RWPE2 (cell line): ENCODE results near the gene LBHD1.

Experiments
- ATAC-seq: fragments of 200-7000 bp; cut with Tn5 transposase; 3 replicates; pipeline ENCODE4 v1.9.1; 2021; ENCODE audit warnings: low read depth
- DNase-seq: peaks from one replicate; pipeline ENCODE4 v3.0.0-alpha.2; 2020; ENCODE audit warnings: low spot score
- H3K27ac ChIP-seq: fragments of 450-650 bp; 2 replicates; pipeline ENCODE4 v1.5.1; 2017; ENCODE audit warnings: mild to moderate bottlenecking; ENCODE audit not compliant: poor library complexity, severe bottlenecking
- H3K27me3 ChIP-seq: fragments of 250-450 bp; sonication (Bioruptor Pico); 2 replicates; pipeline ENCODE4 v1.5.1; 2021; ENCODE audit warnings: mild to moderate bottlenecking, moderate library complexity; ENCODE audit not compliant: insufficient read depth, poor library complexity, severe bottlenecking
- H3K36me3 ChIP-seq: fragments of 250-450 bp; sonication (Bioruptor Pico); 2 replicates; pipeline ENCODE4 v1.5.1; 2020; ENCODE audit warnings: low read depth, mild to moderate bottlenecking, moderate library complexity
- H3K4me1 ChIP-seq: fragments of 250-450 bp; sonication (Bioruptor Pico); 2 replicates; pipeline ENCODE4 v1.5.1; 2021; ENCODE audit warnings: mild to moderate bottlenecking, moderate library complexity; ENCODE audit not compliant: insufficient read depth, poor library complexity, severe bottlenecking
- H3K4me3 ChIP-seq: fragments of 250-450 bp; sonication (Bioruptor Pico); 2 replicates; pipeline ENCODE4 v1.5.1; 2021; ENCODE audit warnings: mild to moderate bottlenecking, moderate library complexity; ENCODE audit not compliant: severe bottlenecking
- H3K9me3 ChIP-seq: fragments of 250-450 bp; sonication (Bioruptor Pico); 2 replicates; pipeline ENCODE4 v1.5.1; 2021; ENCODE audit warnings: mild to moderate bottlenecking, moderate library complexity; ENCODE audit not compliant: severe bottlenecking
- TF ChIP-seq, protein P1 (sequence below): fragments of 450-650 bp; IDR thresholded peaks from one replicate; pipeline ENCODE4 v1.5.1; 2017; ENCODE audit warnings: mild to moderate bottlenecking, moderate library complexity; ENCODE audit not compliant: poor library complexity, severe bottlenecking

Gene LBHD1

DNA sequence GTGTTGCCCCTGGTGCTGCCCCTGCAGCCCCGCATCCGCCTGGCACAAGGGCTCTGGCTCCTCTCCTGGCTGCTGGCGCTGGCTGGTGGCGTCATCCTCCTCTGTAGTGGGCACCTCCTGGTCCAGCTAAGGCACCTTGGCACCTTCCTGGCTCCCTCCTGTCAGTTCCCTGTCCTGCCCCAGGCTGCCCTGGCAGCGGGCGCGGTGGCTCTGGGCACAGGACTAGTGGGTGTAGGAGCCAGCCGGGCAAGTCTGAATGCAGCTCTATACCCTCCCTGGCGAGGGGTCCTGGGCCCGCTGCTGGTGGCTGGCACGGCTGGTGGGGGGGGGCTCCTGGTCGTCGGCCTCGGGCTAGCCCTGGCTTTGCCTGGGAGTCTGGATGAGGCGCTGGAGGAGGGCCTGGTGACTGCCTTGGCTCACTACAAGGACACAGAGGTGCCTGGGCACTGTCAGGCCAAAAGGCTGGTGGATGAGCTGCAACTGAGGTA lies 58.7 kb downstream of the LBHD1 start:
- TF ChIP-seq, protein P1, sequence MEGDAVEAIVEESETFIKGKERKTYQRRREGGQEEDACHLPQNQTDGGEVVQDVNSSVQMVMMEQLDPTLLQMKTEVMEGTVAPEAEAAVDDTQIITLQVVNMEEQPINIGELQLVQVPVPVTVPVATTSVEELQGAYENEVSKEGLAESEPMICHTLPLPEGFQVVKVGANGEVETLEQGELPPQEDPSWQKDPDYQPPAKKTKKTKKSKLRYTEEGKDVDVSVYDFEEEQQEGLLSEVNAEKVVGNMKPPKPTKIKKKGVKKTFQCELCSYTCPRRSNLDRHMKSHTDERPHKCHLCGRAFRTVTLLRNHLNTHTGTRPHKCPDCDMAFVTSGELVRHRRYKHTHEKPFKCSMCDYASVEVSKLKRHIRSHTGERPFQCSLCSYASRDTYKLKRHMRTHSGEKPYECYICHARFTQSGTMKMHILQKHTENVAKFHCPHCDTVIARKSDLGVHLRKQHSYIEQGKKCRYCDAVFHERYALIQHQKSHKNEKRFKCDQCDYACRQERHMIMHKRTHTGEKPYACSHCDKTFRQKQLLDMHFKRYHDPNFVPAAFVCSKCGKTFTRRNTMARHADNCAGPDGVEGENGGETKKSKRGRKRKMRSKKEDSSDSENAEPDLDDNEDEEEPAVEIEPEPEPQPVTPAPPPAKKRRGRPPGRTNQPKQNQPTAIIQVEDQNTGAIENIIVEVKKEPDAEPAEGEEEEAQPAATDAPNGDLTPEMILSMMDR: no peak
- H3K27me3 ChIP-seq: no peaks in the 10 kb centered on the region
- no peaks in the 10 kb centered on the region for H3K9me3 ChIP-seq
- peaks cover 18% of the 10 kb centered on the region for H3K36me3 ChIP-seq
- ATAC-seq (no peak; the same call in 2 of the 3 replicates), DNase-seq (no peak)
- peaks cover 4% of the 10 kb centered on the region for H3K4me1 ChIP-seq
- peak overlapping the region; percentile 95 for H3K27ac ChIP-seq
- H3K4me3 ChIP-seq: no peak overlapping the region
